GM18507 (cell line): ENCODE data around the gene OR1B1.
"Not testable (repeated sequence)": the region's sequence is repeated elsewhere in the genome, so short reads cannot be mapped to it uniquely, and the experiment has no call there.

Experiments
- DNase-seq: peaks from one replicate; pipeline ENCODE4 v3.0.0; 2011; ENCODE audit warnings: low read depth; ENCODE audit not compliant: insufficient read length; ENCODE audit errors: extremely low spot score
- FAIRE-seq: peaks from 2 replicates; lab custom pipeline; 2011; peaks lifted over from hg19 to GRCh38; lab: Jason Lieb, UNC

The OR1B1 gene

DNA sequence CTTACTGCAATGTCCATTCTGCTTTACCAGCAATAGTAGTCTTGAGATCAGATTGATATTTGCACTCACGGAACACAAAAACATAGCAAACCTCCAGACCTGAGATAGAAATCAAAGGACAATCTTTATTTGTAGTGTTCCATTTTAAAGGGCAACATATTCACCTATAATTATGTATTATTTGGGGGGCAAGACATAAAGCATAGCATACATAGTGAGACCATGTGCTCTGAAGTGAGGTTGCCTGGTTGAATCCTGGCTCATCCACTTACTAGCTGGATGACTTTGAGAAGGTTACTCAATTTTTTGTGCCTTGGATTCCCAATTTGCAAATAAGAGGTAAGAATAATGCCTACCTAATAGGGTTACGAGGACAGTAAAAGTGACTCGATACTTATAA is at the start of gene OR1B1:
TSS of gene OR1B1 (minus strand) at position 101 of the 400 bp plus-strand sequence.
- DNase-seq = no peak
- FAIRE-seq = no peak

DNA sequence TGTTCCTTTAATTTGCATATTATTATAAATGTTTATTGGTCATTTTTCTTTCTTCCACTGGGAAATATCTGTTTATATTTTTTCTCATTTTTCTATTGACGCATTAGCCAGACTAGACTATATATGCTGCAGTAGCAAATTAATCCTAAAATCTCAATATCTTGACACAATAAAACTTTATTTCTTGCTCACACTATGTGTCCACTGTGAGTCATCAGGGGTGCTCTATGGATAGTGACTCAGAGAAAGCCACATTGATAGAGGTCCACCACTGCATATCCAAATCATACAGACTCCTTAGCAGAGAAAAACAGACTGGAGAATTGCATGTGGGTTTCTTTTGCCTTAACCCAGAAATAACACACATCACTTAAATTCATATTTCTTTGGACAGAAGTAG is 38.3 kb upstream of the OR1B1 start:
- no peak for FAIRE-seq
- DNase-seq = no peak

DNA sequence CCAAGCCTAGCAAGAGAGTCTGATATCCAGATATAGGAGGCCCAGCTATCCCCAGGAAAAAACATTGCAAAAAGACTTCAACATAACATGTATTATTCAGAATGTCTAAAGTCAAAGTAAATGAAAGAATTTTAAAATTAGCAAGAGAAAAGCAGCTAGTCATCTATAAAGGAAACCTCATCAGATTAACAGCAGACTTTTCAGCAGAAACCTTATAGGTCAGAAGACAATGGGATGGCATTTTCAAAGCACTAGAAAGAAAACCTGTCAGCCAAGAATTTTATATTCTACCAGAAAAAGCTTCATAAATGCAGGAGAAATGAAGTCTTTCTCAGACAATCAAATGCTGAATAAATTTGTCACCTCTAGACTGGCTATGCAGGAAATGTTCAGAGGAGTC is 27.4 kb upstream of the OR1B1 start:
- DNase-seq = no peak
- FAIRE-seq = no peak

DNA sequence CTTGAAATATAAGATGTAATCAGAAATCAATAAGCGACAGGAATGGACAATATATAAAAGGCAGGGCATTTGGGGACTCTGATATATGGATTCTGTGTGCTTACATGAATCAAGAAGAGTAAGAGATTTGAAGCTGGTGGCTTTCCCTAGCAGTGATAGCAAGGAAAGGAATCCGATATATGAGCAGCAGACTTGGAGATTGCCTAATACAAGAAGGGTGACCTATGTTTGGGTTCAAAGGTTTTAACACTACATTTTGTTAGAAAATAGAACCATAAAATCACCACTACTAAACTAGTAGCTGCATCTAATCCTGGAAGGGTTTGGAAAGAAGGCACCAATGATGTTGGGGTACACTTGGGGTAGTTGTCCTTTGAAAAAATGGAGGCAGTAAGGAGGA is 15.1 kb upstream of the OR1B1 start:
- FAIRE-seq (no peak), DNase-seq (no peak)

DNA sequence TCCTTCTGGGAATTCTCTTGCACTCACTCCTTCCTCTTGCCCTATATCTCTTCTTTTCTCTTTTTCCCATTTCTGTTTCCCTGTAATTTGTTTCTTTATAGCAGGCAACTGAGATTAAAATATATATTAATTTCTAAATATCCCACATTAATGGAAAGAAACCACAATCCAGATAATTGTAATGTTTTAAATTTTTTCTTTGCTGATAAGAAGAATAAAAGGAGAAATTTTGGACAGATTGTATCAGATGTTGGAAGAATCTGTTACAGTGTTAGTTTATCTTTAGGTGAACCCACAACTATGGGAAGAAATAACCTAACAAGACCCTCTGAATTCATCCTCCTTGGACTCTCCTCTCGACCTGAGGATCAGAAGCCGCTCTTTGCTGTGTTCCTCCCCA is 4.0 kb upstream of the OR1B1 start, which contains the start of gene OR1L1:
TSS of gene OR1L1 (plus strand) at position 301 of the 400 bp plus-strand sequence. CDS start at position 301, 0 bp downstream.
- DNase-seq (no peak), FAIRE-seq (no peak)

DNA sequence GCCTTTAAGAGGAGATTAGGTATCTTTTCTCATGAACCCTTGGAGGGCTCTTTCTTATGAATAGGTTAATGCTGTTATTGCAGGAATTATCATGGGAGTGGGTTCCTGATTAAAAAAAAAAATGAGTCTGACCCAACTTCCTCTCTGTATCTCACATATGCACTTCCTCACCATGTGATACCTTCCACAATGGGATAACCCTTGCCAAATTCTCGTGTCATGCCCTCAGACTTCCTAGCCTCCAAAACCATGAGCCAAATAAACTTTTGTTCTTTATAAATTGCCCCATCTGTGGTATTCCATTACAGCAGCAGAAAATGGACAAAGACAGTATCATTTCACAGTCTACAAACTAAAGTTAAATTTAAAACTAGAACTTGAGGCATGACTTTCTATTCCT is 1.0 kb downstream of the OR1B1 start:
- DNase-seq (no peak), FAIRE-seq (no peak)

DNA sequence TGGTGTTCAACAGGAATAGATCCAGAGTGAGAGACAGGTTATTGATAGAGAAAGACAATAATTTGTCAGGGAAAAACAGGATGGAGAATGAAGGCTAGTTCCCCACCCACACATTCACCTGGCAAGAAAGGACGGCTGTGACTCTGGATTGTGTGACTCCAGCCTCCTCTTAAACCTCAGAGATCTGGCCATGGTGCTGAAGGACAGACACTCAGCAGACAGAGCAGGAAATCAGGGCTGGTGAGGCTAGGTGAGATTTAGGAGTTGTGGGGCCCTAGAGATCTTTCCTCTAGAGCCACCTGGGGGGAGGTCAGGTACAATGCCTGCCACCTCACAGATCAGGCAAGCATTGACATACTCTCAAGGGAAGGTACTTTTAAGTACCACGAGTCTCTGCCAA is 15.2 kb downstream of the OR1B1 start:
- FAIRE-seq (no peak), DNase-seq (no peak)

DNA sequence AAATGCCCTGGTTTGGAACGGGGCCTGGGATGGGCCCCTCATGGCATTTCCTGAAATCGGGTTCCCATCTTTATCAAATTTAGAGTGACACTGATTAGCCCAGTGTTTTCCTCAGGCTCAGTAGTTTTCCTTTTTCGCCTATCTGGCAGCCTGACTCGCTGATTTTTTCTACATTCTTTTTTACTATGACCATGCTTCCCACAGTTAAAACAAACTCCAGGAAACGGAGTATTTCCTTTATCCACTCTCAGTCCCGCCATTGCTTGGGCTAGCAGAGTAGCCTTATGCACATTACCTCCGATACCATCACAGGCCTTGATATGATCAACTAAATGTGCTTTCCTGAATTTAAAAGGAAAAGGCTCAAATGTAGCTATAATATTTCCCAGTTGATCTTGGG is 37.4 kb downstream of the OR1B1 start:
- FAIRE-seq (no peak), DNase-seq (no peak)

DNA sequence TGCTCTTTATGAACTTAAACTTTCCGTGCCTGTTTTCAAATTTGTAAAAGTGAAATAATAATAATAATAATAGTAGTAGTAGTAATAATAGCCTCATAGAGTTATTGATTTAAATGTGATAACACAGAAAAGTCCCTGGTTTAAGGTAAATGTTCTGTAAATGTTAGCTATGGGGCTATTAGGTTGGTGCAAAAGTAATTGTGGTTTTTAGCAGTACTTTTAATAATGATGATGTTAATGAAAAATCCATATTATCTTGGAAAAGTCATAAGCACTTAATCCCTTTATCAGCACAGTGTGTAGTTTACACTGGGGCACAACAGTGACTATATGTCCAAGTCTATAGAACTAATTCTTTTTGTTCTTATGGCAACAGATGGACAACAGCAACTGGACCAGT is 43.1 kb downstream of the OR1B1 start, which contains the start of gene OR1Q1:
TSS of gene OR1Q1 (plus strand) at position 377 of the 400 bp plus-strand sequence. CDS start at position 377, 0 bp downstream.
- no peak for DNase-seq
- no peak for FAIRE-seq

DNA sequence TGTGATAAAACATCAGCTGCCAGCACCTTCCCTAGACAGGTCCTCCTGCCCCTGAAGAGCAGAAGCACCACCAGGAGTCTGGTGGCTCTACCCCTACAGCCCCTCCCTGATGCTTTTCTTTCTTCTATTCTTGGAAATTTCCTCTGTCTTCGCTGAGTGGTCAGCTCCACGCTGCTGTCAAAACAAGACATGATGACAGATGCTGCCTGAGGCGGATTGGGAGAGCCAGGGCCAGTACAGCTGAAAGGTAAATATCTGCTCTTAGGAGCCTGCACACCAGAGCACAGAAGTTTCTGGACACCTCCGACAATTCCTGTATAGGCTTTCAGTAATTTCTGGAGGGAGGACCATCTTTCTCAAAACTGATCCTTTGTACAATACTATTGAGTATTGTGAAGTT is 47.6 kb downstream of the OR1B1 start:
- FAIRE-seq (no peak), DNase-seq (no peak)

DNA sequence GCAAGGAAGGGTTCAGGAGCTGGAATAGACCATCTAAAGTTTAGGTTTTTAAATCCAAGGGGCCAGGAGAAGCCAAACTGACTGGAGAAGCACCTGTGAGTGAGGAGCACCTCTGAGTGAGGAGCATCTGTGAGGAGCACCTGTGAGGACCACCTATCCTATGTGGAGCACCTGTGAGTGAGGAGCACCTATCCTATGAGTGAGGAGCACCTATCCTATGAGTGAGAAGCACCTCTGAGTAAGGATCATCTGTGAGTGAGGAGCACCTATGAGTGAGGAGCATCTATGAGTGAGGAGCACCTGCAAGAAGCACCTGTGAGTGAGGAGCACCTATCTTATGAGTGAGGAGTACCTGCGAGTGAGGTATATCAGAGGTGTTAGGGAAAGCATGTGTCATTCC is 50.8 kb downstream of the OR1B1 start:
- FAIRE-seq (no peak), DNase-seq (no peak)

DNA sequence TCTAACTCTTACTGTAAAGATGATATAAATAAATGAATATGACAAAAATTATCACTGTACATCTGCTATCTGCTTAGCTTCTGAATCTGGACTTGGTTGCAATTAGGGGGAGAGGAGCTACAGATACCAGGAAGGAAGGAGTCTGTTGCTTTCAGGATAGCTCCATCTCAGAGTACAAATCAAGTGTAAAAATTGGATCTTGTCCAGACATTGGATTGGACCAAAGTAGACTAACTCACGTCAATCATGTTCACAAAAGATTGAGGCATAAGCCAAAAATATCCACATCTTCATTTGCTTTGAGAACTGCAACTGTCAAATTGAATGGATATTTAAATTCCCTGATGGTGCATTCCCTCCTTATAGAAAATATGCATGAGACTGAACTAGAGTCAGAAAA is 51.7 kb downstream of the OR1B1 start:
- FAIRE-seq (no peak), DNase-seq (no peak)

DNA sequence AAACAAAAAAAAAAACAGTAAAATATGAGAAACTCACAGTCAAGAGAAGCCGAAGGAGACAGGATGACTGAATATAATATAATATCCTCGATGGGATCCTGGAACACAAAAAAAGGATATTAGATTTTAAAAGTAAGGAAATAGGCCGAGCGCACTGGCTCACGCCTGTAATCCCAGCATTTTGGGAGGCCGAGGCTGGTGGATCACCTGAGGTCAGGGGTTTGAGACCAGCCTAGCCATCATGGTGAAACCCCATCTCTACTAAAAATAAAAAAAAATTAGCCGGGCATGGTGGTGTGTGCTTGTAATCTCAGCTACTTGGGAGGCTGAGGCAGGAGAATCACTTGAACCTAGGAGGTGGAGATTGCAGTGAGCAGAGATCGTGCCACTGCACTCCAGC is 74.1 kb downstream of the OR1B1 start, which contains the start of gene OR1L8:
TSS of gene OR1L8 (minus strand) at position 101 of the 400 bp plus-strand sequence. CDS start 14,907 bp downstream, outside the sequence.
- not testable (repeated sequence) for FAIRE-seq, DNase-seq

DNA sequence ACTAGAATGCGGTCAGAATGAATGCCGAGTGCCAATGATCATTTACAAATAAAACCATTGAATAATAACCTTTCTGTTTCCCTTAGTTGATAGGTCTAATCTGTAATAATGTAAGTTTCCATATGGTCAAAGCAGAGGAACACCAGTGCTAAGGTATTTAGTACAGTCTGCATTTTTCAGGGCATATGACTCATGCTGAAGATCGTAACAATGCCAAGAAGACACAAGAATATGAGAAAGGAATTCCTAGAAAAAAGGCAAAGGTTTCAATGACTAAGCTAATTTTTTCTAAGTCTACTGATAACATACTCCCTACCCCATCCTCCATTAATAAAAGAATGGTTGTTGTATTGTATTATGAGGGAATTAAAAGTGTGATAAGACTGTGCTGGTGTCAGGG is 77.1 kb downstream of the OR1B1 start:
- DNase-seq = no peak
- no peak for FAIRE-seq

DNA sequence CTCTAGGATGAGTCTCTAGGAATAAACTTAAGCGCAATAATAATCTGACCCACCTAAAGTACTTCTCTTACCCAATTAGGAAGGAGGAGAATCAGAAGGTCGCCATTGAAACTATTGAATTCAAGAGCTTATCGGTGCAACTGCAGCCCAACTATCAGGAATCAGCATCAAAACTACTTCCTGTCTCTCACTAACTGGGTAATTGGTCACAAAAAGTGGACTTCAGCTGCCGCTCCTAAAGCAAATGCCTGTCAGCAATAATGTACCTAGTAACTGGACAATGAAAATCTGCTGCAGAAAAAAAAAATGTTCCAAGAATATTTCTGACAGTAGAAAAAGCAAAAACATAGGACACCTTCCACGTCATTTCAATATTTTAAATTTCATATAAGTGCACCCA is 77.6 kb downstream of the OR1B1 start:
- FAIRE-seq = no peak
- DNase-seq = no peak
